A549 treated with CpdA at 1 μM for 4 hours (cell line): ENCODE measurements around the gene ANO8. TPM values are rescaled to one million over a fixed set of nuclear protein-coding genes. Genes with fewer than 3 reads are reported as not detected.

Experiments
- total RNA-seq: library from RNA; stranded (reverse); fragments of 200-300 nt; extraction: Qiagen RNA extraction; gene quantifications from 5 replicates; pipeline ENCODE4 v1.2.3, GENCODE V29; 2022; ENCODE audit warnings: low read depth

Gene ANO8
- total RNA-seq, result 2.8 to 4.7 TPM (median 4.0 TPM) in 5 replicates

GRCh38 chr19:17334414-17335409 is at the start of gene ANO8:
TSS of gene ANO8 (minus strand) at chr19:17334855. CDS start at chr19:17334670, 185 bp downstream.

GRCh38 chr19:17376935-17377600 is 42.4 kb upstream of the ANO8 start, which contains the start of gene PLVAP:
TSS of gene PLVAP (minus strand) at chr19:17377342. CDS start at chr19:17377288, 54 bp downstream.

GRCh38 chr19:17336872-17337674 is 2.4 kb upstream of the ANO8 start, which contains the start of gene GTPBP3:
TSS of gene GTPBP3 (plus strand) at chr19:17337553. CDS start at chr19:17337612, 59 bp downstream.

GRCh38 chr19:17309198-17309964 is 25.3 kb downstream of the ANO8 start, which contains the start of gene DDA1:
TSS of gene DDA1 (plus strand) at chr19:17309563. CDS start at chr19:17309655, 92 bp downstream.

GRCh38 chr19:17305517-17306284 is 29.0 kb downstream of the ANO8 start, which contains the start of gene MRPL34:
TSS of gene MRPL34 (plus strand) at chr19:17305872. CDS start at chr19:17305893, 21 bp downstream.

GRCh38 chr19:17303167-17303939 is 31.3 kb downstream of the ANO8 start, which contains the start of gene ABHD8:
TSS of gene ABHD8 (minus strand) at chr19:17303425. CDS start at chr19:17301616, 1,809 bp downstream.

GRCh38 chr19:17281391-17282304 is 53.0 kb downstream of the ANO8 start, which contains the start of gene ANKLE1:
TSS of gene ANKLE1 (plus strand) at chr19:17281901. CDS start at chr19:17281921, 20 bp downstream.

Other genes with a start within 250 kb of the ANO8 start
- 13.2 to 17.2 TPM (median 16.4 TPM) in 5 replicates for gene USE1, start 119.5 kb downstream of the ANO8 start, total RNA-seq
- 9.6 to 12.2 TPM (median 12.0 TPM) in 5 replicates for gene OCEL1, start 108.6 kb downstream of the ANO8 start, total RNA-seq
- gene NR2F6, start 88.9 kb downstream of the ANO8 start, total RNA-seq, result 23.8 to 61.8 TPM (median 55.3 TPM) in 5 replicates
- gene USHBP1, start 70.1 kb downstream of the ANO8 start, total RNA-seq, result not detected in 5 replicates
- gene BABAM1, start 67.4 kb downstream of the ANO8 start, total RNA-seq, result 61.0 to 67.8 TPM (median 65.2 TPM) in 5 replicates
- gene ANKLE1, start 53.0 kb downstream of the ANO8 start, total RNA-seq, result 0.30 to 0.94 TPM (median 0.66 TPM) in 5 replicates
- gene ABHD8, start 31.4 kb downstream of the ANO8 start, total RNA-seq, result 2.6 to 3.8 TPM (median 3.4 TPM) in 5 replicates
- gene MRPL34, start 29.0 kb downstream of the ANO8 start, total RNA-seq, result 69.3 to 104 TPM (median 95.7 TPM) in 5 replicates
- gene DDA1, start 25.3 kb downstream of the ANO8 start, total RNA-seq, result 66.5 to 75.4 TPM (median 69.7 TPM) in 5 replicates
- 15.7 to 23.4 TPM (median 21.9 TPM) in 5 replicates for gene GTPBP3, start 2.7 kb upstream of the ANO8 start, total RNA-seq
- not detected in 5 replicates for gene PLVAP, start 42.5 kb upstream of the ANO8 start, total RNA-seq
- not detected in 5 replicates for gene CCDC194, start 59.3 kb upstream of the ANO8 start, total RNA-seq
- gene BST2, start 70.8 kb upstream of the ANO8 start, total RNA-seq, result 0.10 to 0.14 TPM in 2 of 5 replicates, not detected in the others
- 28.2 to 42.0 TPM (median 39.8 TPM) in 5 replicates for gene MVB12A, start 85.2 kb upstream of the ANO8 start, total RNA-seq
- gene TMEM221, start 113.8 kb upstream of the ANO8 start, total RNA-seq, result 0.56 to 0.92 TPM (median 0.74 TPM) in 5 replicates
- not detected in 5 replicates for gene NXNL1, start 126.1 kb upstream of the ANO8 start, total RNA-seq
- 2.0 to 3.4 TPM (median 2.8 TPM) in 5 replicates for gene SLC27A1, start 135.7 kb upstream of the ANO8 start, total RNA-seq
- gene PGLS, start 176.8 kb upstream of the ANO8 start, total RNA-seq, result 43.1 to 77.3 TPM (median 74.1 TPM) in 5 replicates
- gene COLGALT1, start 220.8 kb upstream of the ANO8 start, total RNA-seq, result 56.1 to 75.0 TPM (median 69.7 TPM) in 5 replicates